H9 (cell line): Measurements from ENCODE around the gene MACROD1. TPM values are rescaled to one million over a fixed set of nuclear protein-coding genes. Genes with fewer than 3 reads are reported as not detected.

Experiments
- DNase-seq: peaks from one replicate; pipeline ENCODE4 v3.0.0-alpha.2; 2017
- H2AFZ ChIP-seq: one replicate; pipeline ENCODE4 v1.6.1; 2013; ENCODE audit warnings: mild to moderate bottlenecking, low read length, control low read depth, moderate library complexity
- H2AK5ac ChIP-seq: 2 replicates; pipeline ENCODE4 v1.6.1; 2013; ENCODE audit warnings: low read length, control low read depth, mixed read lengths; ENCODE audit not compliant: insufficient read length
- H2BK120ac ChIP-seq: one replicate; pipeline ENCODE4 v1.6.1; 2013; ENCODE audit warnings: low read depth, mild to moderate bottlenecking, low read length, control low read depth, inconsistent platforms; ENCODE audit not compliant: poor library complexity, severe bottlenecking
- H2BK12ac ChIP-seq: 2 replicates; pipeline ENCODE4 v1.6.1; 2013; ENCODE audit warnings: low read length, control low read depth, mixed read lengths, low read depth; ENCODE audit not compliant: insufficient read length
- H2BK15ac ChIP-seq: 2 replicates; pipeline ENCODE4 v1.6.1; 2013; ENCODE audit warnings: low read depth, low read length, control low read depth
- H2BK20ac ChIP-seq: one replicate; pipeline ENCODE4 v1.6.1; 2013; ENCODE audit warnings: low read depth, mild to moderate bottlenecking, low read length, control low read depth, inconsistent platforms; ENCODE audit not compliant: poor library complexity, severe bottlenecking
- H2BK5ac ChIP-seq: 2 replicates; pipeline ENCODE4 v1.6.1; 2013; ENCODE audit warnings: low read length, control low read depth, mixed read lengths; ENCODE audit not compliant: insufficient read length
- H3K14ac ChIP-seq: 2 replicates; pipeline ENCODE4 v1.6.1; 2013; ENCODE audit warnings: low read length, control low read depth; ENCODE audit not compliant: insufficient read depth
- H3K18ac ChIP-seq: 2 replicates; pipeline ENCODE4 v1.6.1; 2013; ENCODE audit warnings: low read depth, mild to moderate bottlenecking, mixed read lengths, low read length, control low read depth; ENCODE audit not compliant: insufficient read length
- H3K23ac ChIP-seq: 2 replicates; pipeline ENCODE4 v1.6.1; 2013; ENCODE audit warnings: low read length, control low read depth, mixed read lengths, low read depth; ENCODE audit not compliant: insufficient read length
- H3K23me2 ChIP-seq: 2 replicates; pipeline ENCODE4 v1.6.1; 2013; ENCODE audit warnings: low read depth, mild to moderate bottlenecking, mixed read lengths, low read length, control low read depth; ENCODE audit not compliant: insufficient read length, poor library complexity, severe bottlenecking
- H3K27ac ChIP-seq: 2 replicates; pipeline ENCODE4 v1.5.1; 2013; ENCODE audit warnings: low read length, control low read depth, mixed read lengths, low read depth; ENCODE audit not compliant: insufficient read length
- H3K27me3 ChIP-seq: 2 replicates; pipeline ENCODE4 v1.6.1; 2013; ENCODE audit warnings: low read length, control low read depth, inconsistent platforms; ENCODE audit not compliant: insufficient read depth
- H3K4ac ChIP-seq: 2 replicates; pipeline ENCODE4 v1.6.1; 2013; ENCODE audit warnings: low read depth, mild to moderate bottlenecking, control low read depth, inconsistent platforms, low read length, moderate library complexity
- H3K4me1 ChIP-seq: 2 replicates; pipeline ENCODE4 v1.6.1; 2013; ENCODE audit warnings: low read length, control low read depth, inconsistent platforms; ENCODE audit not compliant: insufficient read depth
- H3K4me2 ChIP-seq: 2 replicates; pipeline ENCODE4 v1.6.1; 2013; ENCODE audit warnings: low read length, control low read depth, mixed read lengths; ENCODE audit not compliant: insufficient read length, insufficient read depth
- H3K56ac ChIP-seq: 2 replicates; pipeline ENCODE4 v1.6.1; 2013; ENCODE audit warnings: low read depth, mild to moderate bottlenecking, mixed read lengths, low read length, control low read depth; ENCODE audit not compliant: insufficient read length
- H3K79me1 ChIP-seq: 2 replicates; pipeline ENCODE4 v1.6.1; 2013; ENCODE audit warnings: low read depth, mild to moderate bottlenecking, moderate library complexity, low read length, control low read depth, inconsistent platforms; ENCODE audit not compliant: insufficient read depth, poor library complexity, severe bottlenecking
- H3K79me2 ChIP-seq: 2 replicates; pipeline ENCODE4 v1.6.1; 2013; ENCODE audit warnings: low read length, control low read depth, inconsistent platforms; ENCODE audit not compliant: insufficient read depth
- H3K9ac ChIP-seq: 2 replicates; pipeline ENCODE4 v1.6.1; 2013; ENCODE audit warnings: low read length, control low read depth, mixed read lengths; ENCODE audit not compliant: insufficient read length; ENCODE audit errors: extremely low read depth
- H3K9me3 ChIP-seq: one replicate; pipeline ENCODE4 v1.6.1; 2013; ENCODE audit warnings: low read depth, low read length, inconsistent platforms; ENCODE audit not compliant: control insufficient read depth
- H3T11ph ChIP-seq: one replicate; pipeline ENCODE4 v1.6.1; 2013; ENCODE audit warnings: mild to moderate bottlenecking, low read length, control low read depth, inconsistent platforms
- H4K20me1 ChIP-seq: one replicate; pipeline ENCODE4 v1.6.1; 2013; ENCODE audit not compliant: control insufficient read depth, insufficient read length, insufficient read depth
- H4K5ac ChIP-seq: 2 replicates; pipeline ENCODE4 v1.6.1; 2013; ENCODE audit warnings: low read depth, mild to moderate bottlenecking, mixed read lengths, low read length, control low read depth; ENCODE audit not compliant: insufficient read length
- H4K8ac ChIP-seq: replicated peaks from 2 replicates; pipeline ENCODE4 v1.6.1; 2013; ENCODE audit warnings: low read length, control low read depth, mixed read lengths, low read depth; ENCODE audit not compliant: insufficient read length
- H4K91ac ChIP-seq: 2 replicates; pipeline ENCODE4 v1.6.1; 2013; ENCODE audit warnings: low read depth, mild to moderate bottlenecking, moderate library complexity, mixed read lengths, low read length, control low read depth; ENCODE audit not compliant: insufficient read length
- H3K27ac Mint-ChIP-seq, 3 experiments: 2 replicates in 2 of 3; 3 replicates in 1 of 3; pipeline ENCODE4 v1.8.0; 2020 to 2021; ENCODE audit warnings: mixed read lengths in 3 of 3, mild to moderate bottlenecking in 1 of 3, moderate library complexity in 1 of 3
- H3K27me3 Mint-ChIP-seq: 2 replicates; pipeline ENCODE4 v1.8.0; 2021; ENCODE audit warnings: low read depth, mild to moderate bottlenecking, moderate library complexity, mixed read lengths
- H3K36me3 Mint-ChIP-seq, 3 experiments: 2 replicates in 2 of 3; 3 replicates in 1 of 3; pipeline ENCODE4 v1.8.0; 2020 to 2021; ENCODE audit warnings: low read depth in 3 of 3, mixed read lengths in 3 of 3; ENCODE audit not compliant: insufficient read depth in 1 of 3
- H3K4me1 Mint-ChIP-seq, 2 experiments: 2 replicates each; pipeline ENCODE4 v1.8.0; 2020; ENCODE audit warnings: mixed read lengths in 2 of 2
- H3K4me3 Mint-ChIP-seq, 2 experiments: 2 replicates in 1 of 2; 3 replicates in 1 of 2; pipeline ENCODE4 v1.8.0; 2020 to 2021; ENCODE audit warnings: mild to moderate bottlenecking in 2 of 2, mixed read lengths in 2 of 2, moderate library complexity in 1 of 2
- H3K9me3 Mint-ChIP-seq, 2 experiments: 2 replicates in 1 of 2; 3 replicates in 1 of 2; pipeline ENCODE4 v1.8.0; 2020; ENCODE audit warnings: mild to moderate bottlenecking in 2 of 2, mixed read lengths in 2 of 2, moderate library complexity in 1 of 2
- WGBS: extraction: QIAGEN DNeasy Blood & Tissue Kit; methylation state at CpG from one replicate; pipeline ENCODE4 v1.1.7; 2013; ENCODE audit warnings: missing lambda C conversion rate, low lambda C conversion rate, mixed read lengths; ENCODE audit not compliant: insufficient read length; ENCODE audit errors: extremely low coverage; 5-methylcytosine and 5-hydroxymethylcytosine counted together
- total RNA-seq: library from RNA; stranded (reverse); gene quantifications from 2 replicates; pipeline ENCODE4 v1.2.1, GENCODE V29; 2021
- TF ChIP-seq, protein P1 (sequence below): fragments of 200-600 bp; sonication (generic); conservative IDR thresholded peaks from 3 replicates; pipeline ENCODE4 v1.8.0; 2021; ENCODE audit warnings: antibody characterized with exemption, mild to moderate bottlenecking

Gene MACROD1
- total RNA-seq, 1 experiment from 2014 or later: 21.2 TPM

DNA sequence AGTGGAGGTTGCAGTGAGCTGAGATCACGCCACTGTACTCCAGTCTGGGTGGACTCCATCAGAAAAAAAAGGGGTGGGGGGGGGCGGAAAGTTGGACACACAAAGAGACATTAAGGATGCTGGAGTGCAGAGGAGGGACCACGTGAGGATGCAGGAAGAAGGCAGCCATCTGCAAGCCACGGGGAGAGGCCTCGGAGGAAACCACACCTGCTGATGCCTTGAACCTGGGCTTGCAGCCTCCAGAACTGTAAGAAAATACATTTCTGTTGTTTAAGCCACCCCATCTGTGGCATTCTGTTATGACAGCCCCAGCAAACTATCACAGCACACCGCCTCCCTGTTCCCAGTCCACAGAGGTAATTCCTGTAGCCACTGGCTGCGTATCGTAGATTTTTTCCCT, 10.8 kb upstream of the MACROD1 start:
- Histone ChIP-seq H3K4me1 (peaks cover 2% of the 10 kb centered on the region; the same call in 1 of the 2 replicates), H3K27ac (no peak overlapping the region), H3K4me2 (no peak overlapping the region), H2BK15ac (no peak overlapping the region), H3K9ac (no peak overlapping the region), H3K23ac (no peak overlapping the region), H2BK5ac (no peak overlapping the region), H3K27me3 (no peaks in the 10 kb centered on the region; the same call in 1 of the 2 replicates), H3K23me2 (no peaks in the 10 kb centered on the region), H3K18ac (no peak overlapping the region), H4K5ac (no peak overlapping the region), H2BK20ac (no peak overlapping the region), H2AFZ (no peak overlapping the region), H3K79me2 (no peaks in the 10 kb centered on the region), H3K9me3 (peaks cover 5% of the 10 kb centered on the region), H4K8ac (no peak overlapping the region), H2BK12ac (no peak overlapping the region), H2BK120ac (no peak overlapping the region), H4K91ac (no peak overlapping the region), H3K79me1 (no peaks in the 10 kb centered on the region), H3K56ac (no peak overlapping the region), H3T11ph (no peak overlapping the region), H3K14ac (no peak overlapping the region), H3K4ac (no peak overlapping the region), H4K20me1 (peaks cover 3% of the 10 kb centered on the region), H2AK5ac (no peak overlapping the region)
- H3K4me3 Mint-ChIP-seq: no peak overlapping the region
- H3K27me3 Mint-ChIP-seq: peaks cover 10% of the 10 kb centered on the region
- TF ChIP-seq, protein P1, sequence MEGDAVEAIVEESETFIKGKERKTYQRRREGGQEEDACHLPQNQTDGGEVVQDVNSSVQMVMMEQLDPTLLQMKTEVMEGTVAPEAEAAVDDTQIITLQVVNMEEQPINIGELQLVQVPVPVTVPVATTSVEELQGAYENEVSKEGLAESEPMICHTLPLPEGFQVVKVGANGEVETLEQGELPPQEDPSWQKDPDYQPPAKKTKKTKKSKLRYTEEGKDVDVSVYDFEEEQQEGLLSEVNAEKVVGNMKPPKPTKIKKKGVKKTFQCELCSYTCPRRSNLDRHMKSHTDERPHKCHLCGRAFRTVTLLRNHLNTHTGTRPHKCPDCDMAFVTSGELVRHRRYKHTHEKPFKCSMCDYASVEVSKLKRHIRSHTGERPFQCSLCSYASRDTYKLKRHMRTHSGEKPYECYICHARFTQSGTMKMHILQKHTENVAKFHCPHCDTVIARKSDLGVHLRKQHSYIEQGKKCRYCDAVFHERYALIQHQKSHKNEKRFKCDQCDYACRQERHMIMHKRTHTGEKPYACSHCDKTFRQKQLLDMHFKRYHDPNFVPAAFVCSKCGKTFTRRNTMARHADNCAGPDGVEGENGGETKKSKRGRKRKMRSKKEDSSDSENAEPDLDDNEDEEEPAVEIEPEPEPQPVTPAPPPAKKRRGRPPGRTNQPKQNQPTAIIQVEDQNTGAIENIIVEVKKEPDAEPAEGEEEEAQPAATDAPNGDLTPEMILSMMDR: no peak
- WGBS: no CpG with 5 or more reads among the region's 8 CpGs
- peaks cover 10 to 13% of the 10 kb centered on the region in 2 experiments for H3K9me3 Mint-ChIP-seq
- peaks cover 5 to 16% of the 10 kb centered on the region in 2 experiments for H3K4me1 Mint-ChIP-seq
- H3K36me3 Mint-ChIP-seq: peaks cover 26 to 28% (median 27%) of the 10 kb centered on the region in 3 experiments; a peak in 6 of 7 replicates
- H3K27ac Mint-ChIP-seq: no peak overlapping the region
- no peak for DNase-seq
